Vagina (tissue), 2 donors: ENCODE data around the gene SDE2. TPM values are rescaled to one million over a fixed set of nuclear protein-coding genes. Genes with fewer than 3 reads are reported as not detected.
A peak's percentile ranks its signal among the peaks of the same experiment; 100 is the strongest.

ENCODE experiments used
- DNase-seq, 2 donors: peaks; one replicate each; pipeline ENCODE4 v3.0.0-alpha.2; 2017; ENCODE audit errors: extremely low spot score in 2 of 2
- H3K27ac ChIP-seq: fragments of 200-600 bp; sonication (generic); one replicate; pipeline ENCODE4 v1.5.1; 2019
- H3K27me3 ChIP-seq: fragments of 200-600 bp; sonication (generic); one replicate; pipeline ENCODE4 v1.5.1; 2019
- H3K36me3 ChIP-seq, 2 donors: fragments of 200-600 bp; sonication (generic); one replicate each; pipeline ENCODE4 v1.5.1; 2017 to 2019
- H3K4me1 ChIP-seq: fragments of 200-600 bp; sonication (generic); one replicate; pipeline ENCODE4 v1.5.1; 2019
- H3K4me3 ChIP-seq, 2 donors: fragments of 200-600 bp; sonication (generic); 1 replicate in 1 of 2; 2 replicates in 1 of 2; pipeline ENCODE4 v1.5.1; 2016 to 2019
- H3K9me3 ChIP-seq: fragments of 200-600 bp; sonication (generic); one replicate; pipeline ENCODE4 v1.5.1; 2019
- CTCF ChIP-seq, 3 experiments: fragments of 450-650 bp in 2 of 3; fragments of 200-600 bp in 1 of 3; sonication (generic) in 1 of 3; IDR thresholded peaks; one replicate each; pipeline ENCODE4 v1.5.1; 2017 to 2019; ENCODE audit warnings: antibody characterized with exemption in 3 of 3, mild to moderate bottlenecking in 2 of 3, moderate library complexity in 2 of 3
- POLR2A ChIP-seq, 2 donors: fragments of 450-650 bp; IDR thresholded peaks; one replicate each; pipeline ENCODE4 v1.6.1; 2017; ENCODE audit warnings: antibody characterized with exemption in 2 of 2, mild to moderate bottlenecking in 2 of 2, moderate library complexity in 2 of 2
- POLR2AphosphoS5 ChIP-seq, 2 donors: sonication (generic); formaldehyde crosslinking; IDR thresholded peaks; one replicate each; pipeline ENCODE4 v1.9.0; 2017; ENCODE audit warnings: antibody characterized with exemption in 2 of 2, mild to moderate bottlenecking in 2 of 2, low read depth in 1 of 2; ENCODE audit not compliant: insufficient read depth in 1 of 2
- intact Hi-C: fragments of 100-400 bp; cut with DNase I; formaldehyde crosslinking; loops from one replicate; pipeline ENCODE4 v1.15.1; 2023
- total RNA-seq: library from RNA; depleted of rRNA; stranded (reverse); fragments of >200 nt; gene quantifications from one replicate; pipeline ENCODE4 v1.2.3, GENCODE V29; 2016

Gene SDE2
- total RNA-seq = 14.7 TPM

GRCh38 chr1:225999227-225999911 lies at the start of gene SDE2:
SDE2 (minus strand) TSS chr1:225999343; CDS start chr1:225999312, 31 bp downstream.
- TF ChIP-seq CTCF (IDR thresholded peaks at IDR 0.05) (peak in 2 of 3 experiments; percentile 13 to 31), POLR2AphosphoS5 (IDR thresholded peaks at IDR 0.05; ENCODE audit: insufficient read depth in 1 of 2, low read depth in 1 of 2) (peak; percentile 98 to 100), POLR2A (IDR thresholded peaks at IDR 0.05) (peak; percentile 29 to 76)
- peaks cover 37% of the 10 kb centered on the region for H3K4me1 ChIP-seq
- no peaks in the 10 kb centered on the region for H3K27me3 ChIP-seq
- peak within 1 kb of the TSS; percentile 88 to 93 for H3K4me3 ChIP-seq
- DNase-seq = peak in 1 of 2 donors; percentile 100
- intact Hi-C loops = no loop called here
- no peaks in the 10 kb centered on the region for H3K9me3 ChIP-seq
- peaks cover 0 to 8% of the 10 kb centered on the region in 2 donors for H3K36me3 ChIP-seq
- H3K27ac ChIP-seq = peak within 1 kb of the TSS; percentile 94

- TF ChIP-seq CTCF (IDR thresholded peaks at IDR 0.05) = no peak
- TF ChIP-seq POLR2A (IDR thresholded peaks at IDR 0.05) = no peak
- no peak for TF ChIP-seq POLR2AphosphoS5 (IDR thresholded peaks at IDR 0.05; ENCODE audit: insufficient read depth in 1 of 2, low read depth in 1 of 2)
- Histone ChIP-seq H3K36me3 (no peaks in the 10 kb centered on the region), H3K4me3 (no peak overlapping the region), H3K27me3 (no peaks in the 10 kb centered on the region), H3K4me1 (no peaks in the 10 kb centered on the region), H3K9me3 (no peaks in the 10 kb centered on the region), H3K27ac (no peak overlapping the region)
- intact Hi-C loops = no loop called here
- no peak for DNase-seq
Measured at GRCh38 chr1:226048886-226049285, 49.7 kb upstream of the SDE2 start.

- no peaks in the 10 kb centered on the region for H3K27me3 ChIP-seq
- H3K4me3 ChIP-seq = no peak overlapping the region
- intact Hi-C loops = no loop called here
- H3K27ac ChIP-seq = no peak overlapping the region
- TF ChIP-seq CTCF (IDR thresholded peaks at IDR 0.05) (no peak), POLR2AphosphoS5 (IDR thresholded peaks at IDR 0.05; ENCODE audit: insufficient read depth in 1 of 2, low read depth in 1 of 2) (no peak)
- no peaks in the 10 kb centered on the region for H3K9me3 ChIP-seq
- no peak for DNase-seq
- H3K36me3 ChIP-seq = no peaks in the 10 kb centered on the region
- H3K4me1 ChIP-seq = no peaks in the 10 kb centered on the region
Measured at GRCh38 chr1:226047495-226047894, 48.4 kb upstream of the SDE2 start.

- no peak for DNase-seq
- no peak overlapping the region for H3K27ac ChIP-seq
- no peak overlapping the region for H3K4me3 ChIP-seq
- TF ChIP-seq POLR2A (IDR thresholded peaks at IDR 0.05) (no peak), CTCF (IDR thresholded peaks at IDR 0.05) (no peak), POLR2AphosphoS5 (IDR thresholded peaks at IDR 0.05; ENCODE audit: insufficient read depth in 1 of 2, low read depth in 1 of 2) (no peak)
- no peaks in the 10 kb centered on the region for H3K27me3 ChIP-seq
- no peaks in the 10 kb centered on the region for H3K36me3 ChIP-seq
- H3K9me3 ChIP-seq = no peaks in the 10 kb centered on the region
- intact Hi-C loops = no loop called here
- no peaks in the 10 kb centered on the region for H3K4me1 ChIP-seq
Measured at GRCh38 chr1:226046240-226046639, 47.1 kb upstream of the SDE2 start.

GRCh38 chr1:226044514-226045101 lies 45.5 kb upstream of the SDE2 start:
- Histone ChIP-seq H3K27me3 (no peaks in the 10 kb centered on the region), H3K9me3 (no peaks in the 10 kb centered on the region), H3K4me1 (no peaks in the 10 kb centered on the region), H3K27ac (no peak overlapping the region), H3K36me3 (no peaks in the 10 kb centered on the region), H3K4me3 (no peak overlapping the region)
- TF ChIP-seq CTCF (IDR thresholded peaks at IDR 0.05) = no peak
- TF ChIP-seq POLR2A (IDR thresholded peaks at IDR 0.05) = no peak
- no peak for TF ChIP-seq POLR2AphosphoS5 (IDR thresholded peaks at IDR 0.05; ENCODE audit: insufficient read depth in 1 of 2, low read depth in 1 of 2)
- intact Hi-C loops = no loop called here
- DNase-seq = no peak
